DOHH2 (cell line): ENCODE results near the gene RBKS.

Experiments used
- H3F3A ChIP-seq: fragments of 200-600 bp; sonication (generic), shearing (Covaris generic); 2 replicates; pipeline ENCODE4 v1.6.0; 2016; ENCODE audit warnings: antibody characterized with exemption, mild to moderate bottlenecking; ENCODE audit not compliant: control insufficient read depth, insufficient read depth
- H3K27ac ChIP-seq: fragments of 200-600 bp; sonication (generic); 2 replicates; pipeline ENCODE4 v1.5.1; 2014; ENCODE audit warnings: low read depth, mild to moderate bottlenecking, low read length, moderate library complexity
- H3K27me3 ChIP-seq: fragments of 200-600 bp; sonication (generic); 2 replicates; pipeline ENCODE4 v1.6.1; 2014; ENCODE audit warnings: mild to moderate bottlenecking, low read length, mixed read lengths; ENCODE audit not compliant: control insufficient read depth
- H3K36me3 ChIP-seq: fragments of 200-600 bp; sonication (generic); 2 replicates; pipeline ENCODE4 v1.6.1; 2014; ENCODE audit warnings: mild to moderate bottlenecking, low read length, moderate library complexity, mixed read lengths; ENCODE audit not compliant: control insufficient read depth
- H3K4me1 ChIP-seq: fragments of 200-600 bp; sonication (generic); 2 replicates; pipeline ENCODE4 v1.6.1; 2014; ENCODE audit warnings: mild to moderate bottlenecking, low read length, mixed read lengths; ENCODE audit not compliant: control insufficient read depth
- H3K4me2 ChIP-seq: fragments of 200-600 bp; sonication (generic); 2 replicates; pipeline ENCODE4 v1.6.0; 2014; ENCODE audit warnings: mild to moderate bottlenecking, low read length, moderate library complexity
- H3K4me3 ChIP-seq: fragments of 200-600 bp; sonication (generic); 2 replicates; pipeline ENCODE4 v1.5.1; 2014; ENCODE audit warnings: mild to moderate bottlenecking, low read length, mixed read lengths
- H3K79me2 ChIP-seq: fragments of 200-600 bp; sonication (generic); 2 replicates; pipeline ENCODE4 v1.6.1; 2014; ENCODE audit warnings: mild to moderate bottlenecking, low read length, mixed read lengths; ENCODE audit not compliant: control insufficient read depth
- H3K9me2 ChIP-seq: fragments of 200-600 bp; sonication (generic); replicated peaks from 2 replicates; pipeline ENCODE4 v1.6.1; 2014; ENCODE audit warnings: mild to moderate bottlenecking, low read length, mixed read lengths; ENCODE audit not compliant: control insufficient read depth
- H3K9me3 ChIP-seq: fragments of 200-600 bp; sonication (generic); 2 replicates; pipeline ENCODE4 v1.6.1; 2014; ENCODE audit warnings: antibody characterized with exemption, low read length, mixed read lengths; ENCODE audit not compliant: control insufficient read depth, insufficient read depth
- H4K20me1 ChIP-seq: fragments of 200-600 bp; sonication (generic); 2 replicates; pipeline ENCODE4 v1.6.0; 2014; ENCODE audit warnings: low read depth, mild to moderate bottlenecking, antibody characterized with exemption, low read length, moderate library complexity; ENCODE audit not compliant: control insufficient read depth, insufficient read depth
- CTCF ChIP-seq: fragments of 200-600 bp; sonication (generic); IDR thresholded peaks from one replicate; pipeline ENCODE4 v1.5.1; 2014; ENCODE audit warnings: antibody characterized with exemption, mild to moderate bottlenecking, low read depth, low read length; ENCODE audit not compliant: poor library complexity, severe bottlenecking
- EZH2phosphoT487 ChIP-seq: fragments of 200-600 bp; sonication (generic); IDR thresholded peaks from 2 replicates; pipeline ENCODE4 v1.6.1; 2017; ENCODE audit warnings: borderline replicate concordance, mild to moderate bottlenecking, antibody characterized with exemption, low read length, moderate library complexity, mixed read lengths

The RBKS gene

GRCh38 chr2:27822049-27822448 lies 68.1 kb downstream of the RBKS start:
- Histone ChIP-seq H3K27ac (no peak overlapping the region), H3K27me3 (0 out of 2 replicates have a peak, but pooled peaks cover 1% of the 10 kb centered on the region), H4K20me1 (no peaks in the 10 kb centered on the region), H3K79me2 (no peaks in the 10 kb centered on the region), H3K9me3 (peaks cover 3% of the 10 kb centered on the region; the same call in 1 of the 2 replicates), H3K4me3 (no peak overlapping the region), H3K4me2 (no peak overlapping the region), H3K4me1 (no peaks in the 10 kb centered on the region), H3K9me2 (no peaks in the 10 kb centered on the region), H3K36me3 (no peaks in the 10 kb centered on the region), H3F3A (no peaks in the 10 kb centered on the region)
- TF ChIP-seq CTCF: no peak
- TF ChIP-seq EZH2phosphoT487: no peak

GRCh38 chr2:27815860-27816438 lies 74.2 kb downstream of the RBKS start:
- H4K20me1 ChIP-seq: no peaks in the 10 kb centered on the region
- TF ChIP-seq CTCF (no peak), EZH2phosphoT487 (no peak)
- H3F3A ChIP-seq: no peaks in the 10 kb centered on the region
- H3K4me1 ChIP-seq: no peaks in the 10 kb centered on the region
- no peak overlapping the region for H3K27ac ChIP-seq
- no peak overlapping the region for H3K4me3 ChIP-seq
- no peaks in the 10 kb centered on the region for H3K9me2 ChIP-seq
- H3K79me2 ChIP-seq: no peaks in the 10 kb centered on the region
- H3K36me3 ChIP-seq: no peaks in the 10 kb centered on the region
- no peak overlapping the region for H3K4me2 ChIP-seq
- no peaks in the 10 kb centered on the region for H3K9me3 ChIP-seq
- H3K27me3 ChIP-seq: peaks cover 8% of the 10 kb centered on the region

GRCh38 chr2:27814758-27815157 lies 75.4 kb downstream of the RBKS start:
- no peak overlapping the region for H3K27ac ChIP-seq
- no peak overlapping the region for H3K4me2 ChIP-seq
- no peak overlapping the region for H3K4me3 ChIP-seq
- H3K9me3 ChIP-seq: no peaks in the 10 kb centered on the region
- H4K20me1 ChIP-seq: no peaks in the 10 kb centered on the region
- H3K36me3 ChIP-seq: no peaks in the 10 kb centered on the region
- H3K9me2 ChIP-seq: no peaks in the 10 kb centered on the region
- H3K27me3 ChIP-seq: peaks cover 12% of the 10 kb centered on the region
- no peaks in the 10 kb centered on the region for H3F3A ChIP-seq
- no peaks in the 10 kb centered on the region for H3K4me1 ChIP-seq
- TF ChIP-seq CTCF (no peak), EZH2phosphoT487 (no peak)
- no peaks in the 10 kb centered on the region for H3K79me2 ChIP-seq
